Measurements from ENCODE around the gene ATRIP.

The ATRIP gene

GRCh38 chr3:48423883-48424695 lies 22.4 kb upstream of the ATRIP start:
- DNase-seq (ENCODE audit: low read depth), result no peak
- no peak overlapping the region for H3K4me3 ChIP-seq (ENCODE audit: low read depth, low read length)
- TF ChIP-seq, protein P1, sequence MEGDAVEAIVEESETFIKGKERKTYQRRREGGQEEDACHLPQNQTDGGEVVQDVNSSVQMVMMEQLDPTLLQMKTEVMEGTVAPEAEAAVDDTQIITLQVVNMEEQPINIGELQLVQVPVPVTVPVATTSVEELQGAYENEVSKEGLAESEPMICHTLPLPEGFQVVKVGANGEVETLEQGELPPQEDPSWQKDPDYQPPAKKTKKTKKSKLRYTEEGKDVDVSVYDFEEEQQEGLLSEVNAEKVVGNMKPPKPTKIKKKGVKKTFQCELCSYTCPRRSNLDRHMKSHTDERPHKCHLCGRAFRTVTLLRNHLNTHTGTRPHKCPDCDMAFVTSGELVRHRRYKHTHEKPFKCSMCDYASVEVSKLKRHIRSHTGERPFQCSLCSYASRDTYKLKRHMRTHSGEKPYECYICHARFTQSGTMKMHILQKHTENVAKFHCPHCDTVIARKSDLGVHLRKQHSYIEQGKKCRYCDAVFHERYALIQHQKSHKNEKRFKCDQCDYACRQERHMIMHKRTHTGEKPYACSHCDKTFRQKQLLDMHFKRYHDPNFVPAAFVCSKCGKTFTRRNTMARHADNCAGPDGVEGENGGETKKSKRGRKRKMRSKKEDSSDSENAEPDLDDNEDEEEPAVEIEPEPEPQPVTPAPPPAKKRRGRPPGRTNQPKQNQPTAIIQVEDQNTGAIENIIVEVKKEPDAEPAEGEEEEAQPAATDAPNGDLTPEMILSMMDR (IDR thresholded peaks at IDR 0.05; ENCODE audit: insufficient read depth, low read depth, low read length, missing control alignments), result no peak

- no peak for DNase-seq (ENCODE audit: low read depth)
Measured at GRCh38 chr3:48425281-48425812, 21.2 kb upstream of the ATRIP start.

GRCh38 chr3:48426401-48426909 lies 20.1 kb upstream of the ATRIP start:
- no peak for DNase-seq (ENCODE audit: low read depth)
- no peak overlapping the region for H3K4me3 ChIP-seq (ENCODE audit: low read depth, low read length)

More at GRCh38 chr3:48425281-48425812, 21.2 kb upstream of the ATRIP start:
- H3K4me3 ChIP-seq (ENCODE audit: low read depth, low read length), result no peak overlapping the region
- TF ChIP-seq, protein P1 (IDR thresholded peaks at IDR 0.05; ENCODE audit: insufficient read depth, low read depth, low read length, missing control alignments), result no peak

GRCh38 chr3:48426944-48427629 lies 19.4 kb upstream of the ATRIP start:
- TF ChIP-seq, protein P1 (IDR thresholded peaks at IDR 0.05; ENCODE audit: insufficient read depth, low read depth, low read length, missing control alignments), result no peak
- no peak for DNase-seq (ENCODE audit: low read depth)
- no peak overlapping the region for H3K4me3 ChIP-seq (ENCODE audit: low read depth, low read length)

More at GRCh38 chr3:48426401-48426909, 20.1 kb upstream of the ATRIP start:
- TF ChIP-seq, protein P1 (IDR thresholded peaks at IDR 0.05; ENCODE audit: insufficient read depth, low read depth, low read length, missing control alignments), result no peak

GRCh38 chr3:48427630-48427962 lies 18.9 kb upstream of the ATRIP start:
- H3K4me3 ChIP-seq (ENCODE audit: low read depth, low read length), result no peak overlapping the region
- no peak for DNase-seq (ENCODE audit: low read depth)
- TF ChIP-seq, protein P1 (IDR thresholded peaks at IDR 0.05; ENCODE audit: insufficient read depth, low read depth, low read length, missing control alignments), result no peak

GRCh38 chr3:48428088-48428571 lies 18.4 kb upstream of the ATRIP start:
- TF ChIP-seq, protein P1 (IDR thresholded peaks at IDR 0.05; ENCODE audit: insufficient read depth, low read depth, low read length, missing control alignments), result no peak
- peak overlapping the region; percentile 60; the same call in 1 of the 2 replicates for H3K4me3 ChIP-seq (ENCODE audit: low read depth, low read length)
- no peak for DNase-seq (ENCODE audit: low read depth)
